ENCODE results near the gene OPN1MW3.

The OPN1MW3 gene

GRCh38 chrX:154307202-154307601 lies 49.8 kb downstream of the OPN1MW3 start:
- H3K79me2 ChIP-seq (ENCODE audit: insufficient read depth, low read length): no peaks in the 10 kb centered on the region
- H3K36me3 ChIP-seq (ENCODE audit: insufficient read depth, low read length): no peaks in the 10 kb centered on the region
- no peaks in the 10 kb centered on the region for H3K9me3 ChIP-seq (ENCODE audit: insufficient read depth, low read length, severe bottlenecking)
- no peak overlapping the region for H2AFZ ChIP-seq (ENCODE audit: low read depth, low read length)
- no peak overlapping the region for H3K4me3 ChIP-seq (ENCODE audit: low read depth in 1 of 2, low read length in 2 of 2)
- peaks cover 3% of the 10 kb centered on the region; the same call in 1 of the 2 replicates for H3K4me1 ChIP-seq (ENCODE audit: insufficient read depth, low read length)
- no peak overlapping the region for H3K9ac ChIP-seq (ENCODE audit: low read depth, low read length)
- H4K20me1 ChIP-seq (ENCODE audit: insufficient read depth, low read length): no peaks in the 10 kb centered on the region
- ATAC-seq (ENCODE audit: insufficient read depth, low read depth): no peak
- TF ChIP-seq, protein P1, sequence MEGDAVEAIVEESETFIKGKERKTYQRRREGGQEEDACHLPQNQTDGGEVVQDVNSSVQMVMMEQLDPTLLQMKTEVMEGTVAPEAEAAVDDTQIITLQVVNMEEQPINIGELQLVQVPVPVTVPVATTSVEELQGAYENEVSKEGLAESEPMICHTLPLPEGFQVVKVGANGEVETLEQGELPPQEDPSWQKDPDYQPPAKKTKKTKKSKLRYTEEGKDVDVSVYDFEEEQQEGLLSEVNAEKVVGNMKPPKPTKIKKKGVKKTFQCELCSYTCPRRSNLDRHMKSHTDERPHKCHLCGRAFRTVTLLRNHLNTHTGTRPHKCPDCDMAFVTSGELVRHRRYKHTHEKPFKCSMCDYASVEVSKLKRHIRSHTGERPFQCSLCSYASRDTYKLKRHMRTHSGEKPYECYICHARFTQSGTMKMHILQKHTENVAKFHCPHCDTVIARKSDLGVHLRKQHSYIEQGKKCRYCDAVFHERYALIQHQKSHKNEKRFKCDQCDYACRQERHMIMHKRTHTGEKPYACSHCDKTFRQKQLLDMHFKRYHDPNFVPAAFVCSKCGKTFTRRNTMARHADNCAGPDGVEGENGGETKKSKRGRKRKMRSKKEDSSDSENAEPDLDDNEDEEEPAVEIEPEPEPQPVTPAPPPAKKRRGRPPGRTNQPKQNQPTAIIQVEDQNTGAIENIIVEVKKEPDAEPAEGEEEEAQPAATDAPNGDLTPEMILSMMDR (IDR thresholded peaks at IDR 0.05; ENCODE audit: borderline replicate concordance, extremely low read depth, low read length, poor library complexity, severe bottlenecking): no peak
- TF ChIP-seq EZH2 (IDR thresholded peaks at IDR 0.05; ENCODE audit: borderline replicate concordance, low read depth, low read length, severe bottlenecking): no peak
- H3K27me3 ChIP-seq (ENCODE audit: insufficient read depth, low read length, poor library complexity): no peaks in the 10 kb centered on the region
- no peak for DNase-seq
- no peak overlapping the region for H3K27ac ChIP-seq (ENCODE audit: low read length)
- no peak overlapping the region for H3K4me2 ChIP-seq (ENCODE audit: insufficient read depth, low read length)

- DNase-seq: peak; percentile 77
- H3K9me3 ChIP-seq (ENCODE audit: insufficient read depth, low read length, severe bottlenecking): no peaks in the 10 kb centered on the region
Observed at GRCh38 chrX:154308108-154308946, 50.9 kb downstream of the OPN1MW3 start.

GRCh38 chrX:154309041-154309775 lies 51.8 kb downstream of the OPN1MW3 start:
- Histone ChIP-seq H3K9me3 (ENCODE audit: insufficient read depth, low read length, severe bottlenecking) (no peaks in the 10 kb centered on the region), H3K27ac (ENCODE audit: low read length) (no peak overlapping the region), H3K4me1 (ENCODE audit: insufficient read depth, low read length) (peaks cover 3% of the 10 kb centered on the region; the same call in 1 of the 2 replicates), H3K36me3 (ENCODE audit: insufficient read depth, low read length) (no peaks in the 10 kb centered on the region), H3K79me2 (ENCODE audit: insufficient read depth, low read length) (no peaks in the 10 kb centered on the region), H3K27me3 (ENCODE audit: insufficient read depth, low read length, poor library complexity) (no peaks in the 10 kb centered on the region), H3K4me2 (ENCODE audit: insufficient read depth, low read length) (no peak overlapping the region), H4K20me1 (ENCODE audit: insufficient read depth, low read length) (no peaks in the 10 kb centered on the region), H3K9ac (ENCODE audit: low read depth, low read length) (no peak overlapping the region), H2AFZ (ENCODE audit: low read depth, low read length) (no peak overlapping the region), H3K4me3 (ENCODE audit: low read depth in 1 of 2, low read length in 2 of 2) (no peak overlapping the region)
- DNase-seq (no peak), ATAC-seq (ENCODE audit: insufficient read depth, low read depth) (no peak)
- TF ChIP-seq, protein P1 (IDR thresholded peaks at IDR 0.05; ENCODE audit: borderline replicate concordance, extremely low read depth, low read length, poor library complexity, severe bottlenecking): no peak
- no peak for TF ChIP-seq EZH2 (IDR thresholded peaks at IDR 0.05; ENCODE audit: borderline replicate concordance, low read depth, low read length, severe bottlenecking)

More at GRCh38 chrX:154308108-154308946, 50.9 kb downstream of the OPN1MW3 start:
- H3K9ac ChIP-seq (ENCODE audit: low read depth, low read length): no peak overlapping the region
- no peak overlapping the region for H3K27ac ChIP-seq (ENCODE audit: low read length)
- peaks cover 3% of the 10 kb centered on the region; the same call in 1 of the 2 replicates for H3K4me1 ChIP-seq (ENCODE audit: insufficient read depth, low read length)
- H3K36me3 ChIP-seq (ENCODE audit: insufficient read depth, low read length): no peaks in the 10 kb centered on the region
- no peak for TF ChIP-seq EZH2 (IDR thresholded peaks at IDR 0.05; ENCODE audit: borderline replicate concordance, low read depth, low read length, severe bottlenecking)
- TF ChIP-seq, protein P1 (IDR thresholded peaks at IDR 0.05; ENCODE audit: borderline replicate concordance, extremely low read depth, low read length, poor library complexity, severe bottlenecking): peak; percentile 82
- no peaks in the 10 kb centered on the region for H3K79me2 ChIP-seq (ENCODE audit: insufficient read depth, low read length)
- H2AFZ ChIP-seq (ENCODE audit: low read depth, low read length): no peak overlapping the region
- no peak overlapping the region for H3K4me2 ChIP-seq (ENCODE audit: insufficient read depth, low read length)
- H3K4me3 ChIP-seq (ENCODE audit: low read depth in 1 of 2, low read length in 2 of 2): no peak overlapping the region
- H3K27me3 ChIP-seq (ENCODE audit: insufficient read depth, low read length, poor library complexity): no peaks in the 10 kb centered on the region
- ATAC-seq (ENCODE audit: insufficient read depth, low read depth): peak; percentile 91
- no peaks in the 10 kb centered on the region for H4K20me1 ChIP-seq (ENCODE audit: insufficient read depth, low read length)

Data from DND-41 (cell line).